Naive thymus-derived CD8-positive, alpha-beta T cell (primary cell): ENCODE data around the gene AP2A2. TPM values are rescaled to one million over a fixed set of nuclear protein-coding genes. Genes with fewer than 3 reads are reported as not detected.

Experiments used
- ATAC-seq, 2 donors: fragments of 150-1000 bp; cut with Tn5 transposase in 1 of 2; sonication (Bioruptor Pico), chemical (Tn5 transposase) in 1 of 2; 1 replicate in 1 of 2; 2 replicates in 1 of 2; pipeline ENCODE4 v1.10.0; 2021; ENCODE audit warnings: mild to moderate bottlenecking in 2 of 2, moderate library complexity in 2 of 2
- POLR2A ChIA-PET: fragments of 350-600 bp; sonication (Branson Sonifier 250); formaldehyde crosslinking; loops from one replicate; lab custom pipeline; 2021; ENCODE audit warnings: antibody characterized with exemption; lab: Charles Lee
- DNase-seq, 10 donors: peaks; one replicate each; pipeline versions ENCODE4 v3.0.0 to v3.0.0-alpha.2; 2020 to 2022
- H3K27ac Mint-ChIP-seq, 10 donors: one replicate each; pipeline ENCODE4 v1.8.0; 2020 to 2022; ENCODE audit warnings: mild to moderate bottlenecking in 10 of 10, mixed read lengths in 10 of 10, moderate library complexity in 4 of 10, inconsistent platforms in 1 of 10
- H3K27me3 Mint-ChIP-seq, 5 donors: one replicate each; pipeline ENCODE4 v1.8.0; 2021 to 2022; ENCODE audit warnings: mixed read lengths in 5 of 5
- H3K36me3 Mint-ChIP-seq, 3 donors: one replicate each; pipeline ENCODE4 v1.8.0; 2020 to 2022; ENCODE audit warnings: mixed read lengths in 3 of 3, mild to moderate bottlenecking in 2 of 3, inconsistent platforms in 1 of 3
- H3K4me1 Mint-ChIP-seq, 4 donors: one replicate each; pipeline ENCODE4 v1.8.0; 2021 to 2022; ENCODE audit warnings: mixed read lengths in 4 of 4
- H3K4me3 Mint-ChIP-seq, 10 donors: one replicate each; pipeline ENCODE4 v1.8.0; 2020 to 2022; ENCODE audit warnings: mild to moderate bottlenecking in 10 of 10, mixed read lengths in 10 of 10, moderate library complexity in 6 of 10, inconsistent platforms in 1 of 10
- H3K9me3 Mint-ChIP-seq, 9 donors: one replicate each; pipeline ENCODE4 v1.8.0; 2020 to 2022; ENCODE audit warnings: mixed read lengths in 9 of 9, mild to moderate bottlenecking in 3 of 9, inconsistent platforms in 1 of 9, moderate library complexity in 1 of 9
- polyA plus RNA-seq, 3 donors: library from polyadenylated mRNA; unstranded; fragments of 300-500 nt; fragmentation: Illumina TruSeq; gene quantifications; one replicate each; pipeline ENCODE4 v1.2.3, GENCODE V29; 2021
- total RNA-seq, 8 experiments: library from RNA in 2 of 8; stranded (reverse) in 2 of 8; gene quantifications; one replicate each; pipeline ENCODE4 v1.2.3 and lab custom pipeline; 2021 to 2026

AP2A2 gene
- total RNA-seq = 10 to 100 TPM; 77.8 to 80.8 TPM
- 10 to 100 TPM in 2 of 3 donors, 1 to 10 TPM in 1; 8.2 to 13.9 (median 11.6) TPM for polyA plus RNA-seq
- 48.5 to 92.0 (median 83.6) reads per million in 6 experiments for total RNA-seq (lab: John Stamatoyannopoulos, UW)

DNA sequence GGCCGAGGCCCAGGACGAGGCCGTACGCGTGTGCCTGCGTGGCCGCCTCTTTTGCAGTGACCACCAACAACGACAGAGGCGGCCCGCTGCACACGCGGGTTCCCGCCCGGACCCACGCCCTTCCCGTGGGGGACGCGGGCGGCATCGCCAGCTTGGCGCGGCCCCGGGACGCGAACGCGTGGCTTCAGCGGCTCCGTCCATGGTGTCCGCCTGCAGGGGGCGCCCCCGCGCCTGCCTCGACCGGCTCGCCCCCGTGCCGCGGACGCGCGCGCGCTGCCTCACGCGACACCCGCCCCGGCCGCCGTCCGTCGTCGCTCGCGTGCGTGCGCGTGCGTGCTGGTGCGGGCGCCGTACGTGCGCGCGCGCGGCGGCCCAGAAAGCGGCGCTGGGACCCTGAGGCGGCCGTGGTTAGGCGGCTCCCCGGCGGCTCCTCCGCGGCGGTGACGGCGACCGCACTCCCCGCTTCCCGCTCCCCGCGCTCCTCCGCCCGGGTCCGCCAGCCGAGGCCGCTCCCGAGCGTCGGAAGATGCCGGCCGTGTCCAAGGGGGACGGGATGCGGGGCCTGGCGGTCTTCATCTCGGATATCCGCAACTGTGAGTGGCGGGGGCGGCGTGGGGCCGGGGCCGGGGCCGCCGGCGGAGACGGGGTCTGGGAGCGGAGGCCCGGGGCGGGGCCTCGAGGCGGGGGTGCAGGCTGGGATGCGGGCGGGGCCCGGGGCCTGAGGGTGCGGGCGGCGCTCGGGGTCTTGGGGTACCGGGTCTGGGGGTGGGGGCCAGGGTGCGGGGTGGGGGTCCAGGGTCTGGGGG is at the start of gene AP2A2:
TSS of gene AP2A2 (plus strand) at position 375 of the 806 bp plus-strand sequence. CDS start at position 527, 152 bp downstream.
- POLR2A ChIA-PET = interaction anchor here (1.2 to 2.6 kb wide), 4 partner anchors 10 to 82 kb away, joined by 3 to 13 read pairs (median 6); partner anchors contain the start of gene CHID1
- peak; percentile 83 to 99 (median 92) for DNase-seq
- H3K4me3 Mint-ChIP-seq = peak within 1 kb of the TSS; percentile 79 to 94 (median 86)

GRCh38 chr11:876545-876944 is 49.1 kb upstream of the AP2A2 start:
- H3K36me3 Mint-ChIP-seq = peaks cover 0 to 22% (median 5%) of the 10 kb centered on the region in 3 donors
- H3K27me3 Mint-ChIP-seq = no peaks in the 10 kb centered on the region
- no peak for ATAC-seq
- no peak overlapping the region for H3K4me3 Mint-ChIP-seq
- no peaks in the 10 kb centered on the region for H3K9me3 Mint-ChIP-seq
- peaks cover 0 to 6% (median 0%) of the 10 kb centered on the region in 4 donors for H3K4me1 Mint-ChIP-seq
- POLR2A ChIA-PET = no interaction called here
- H3K27ac Mint-ChIP-seq = no peak overlapping the region
- DNase-seq = no peak

More for the DNA sequence above, at the start of gene AP2A2:
- H3K36me3 Mint-ChIP-seq = peaks cover 0 to 11% (median 0%) of the 10 kb centered on the region in 3 donors
- no peaks in the 10 kb centered on the region for H3K9me3 Mint-ChIP-seq
- peak within 1 kb of the TSS; percentile 81 to 96 (median 92) for H3K27ac Mint-ChIP-seq
- ATAC-seq = peak; percentile 74 to 77
- no peaks in the 10 kb centered on the region for H3K27me3 Mint-ChIP-seq
- H3K4me1 Mint-ChIP-seq = peaks cover 8 to 44% (median 35%) of the 10 kb centered on the region in 4 donors

GRCh38 chr11:877565-877964 is 48.1 kb upstream of the AP2A2 start:
- POLR2A ChIA-PET = no interaction called here
- peak overlapping the region in 2 of 10 donors; percentile 24 to 37 for H3K27ac Mint-ChIP-seq
- peaks cover 0 to 32% (median 9%) of the 10 kb centered on the region in 3 donors for H3K36me3 Mint-ChIP-seq

DNA sequence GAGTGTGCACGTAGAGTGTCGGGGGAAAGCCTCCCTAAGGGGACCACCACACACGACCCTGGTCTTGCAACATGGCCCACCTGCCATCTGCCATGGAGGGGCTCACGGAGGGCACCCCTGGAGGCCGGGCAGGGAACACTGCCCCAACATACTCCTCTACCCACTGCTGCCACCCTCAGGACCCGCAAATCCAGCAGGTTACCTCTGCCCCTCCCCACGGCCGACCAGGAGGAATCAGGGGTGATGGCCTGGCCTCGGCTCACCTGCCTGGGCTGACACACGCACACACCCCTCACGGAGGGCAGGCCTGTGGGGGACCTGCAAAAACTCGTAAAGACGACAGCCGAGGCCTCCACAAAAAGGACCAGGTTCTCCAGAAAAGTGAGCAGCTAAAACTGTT is 45.2 kb upstream of the AP2A2 start:
- Mint-ChIP-seq H3K4me1 (peaks cover 0 to 5% (median 0%) of the 10 kb centered on the region in 4 donors), H3K36me3 (peaks cover 0 to 30% (median 6%) of the 10 kb centered on the region in 3 donors), H3K27ac (peak overlapping the region in 1 of 10 donors; percentile 40), H3K9me3 (no peaks in the 10 kb centered on the region), H3K27me3 (no peaks in the 10 kb centered on the region), H3K4me3 (no peak overlapping the region)
- DNase-seq (no peak), ATAC-seq (no peak)
- POLR2A ChIA-PET = no interaction called here

More at GRCh38 chr11:877565-877964, 48.1 kb upstream of the AP2A2 start:
- ATAC-seq = peak in 1 of 2 donors; percentile 28
- no peak overlapping the region for H3K4me3 Mint-ChIP-seq
- no peaks in the 10 kb centered on the region for H3K27me3 Mint-ChIP-seq
- H3K4me1 Mint-ChIP-seq = peaks cover 0 to 7% (median 0%) of the 10 kb centered on the region in 4 donors
- H3K9me3 Mint-ChIP-seq = no peaks in the 10 kb centered on the region
- DNase-seq = peak in 1 of 10 donors; percentile 4

DNA sequence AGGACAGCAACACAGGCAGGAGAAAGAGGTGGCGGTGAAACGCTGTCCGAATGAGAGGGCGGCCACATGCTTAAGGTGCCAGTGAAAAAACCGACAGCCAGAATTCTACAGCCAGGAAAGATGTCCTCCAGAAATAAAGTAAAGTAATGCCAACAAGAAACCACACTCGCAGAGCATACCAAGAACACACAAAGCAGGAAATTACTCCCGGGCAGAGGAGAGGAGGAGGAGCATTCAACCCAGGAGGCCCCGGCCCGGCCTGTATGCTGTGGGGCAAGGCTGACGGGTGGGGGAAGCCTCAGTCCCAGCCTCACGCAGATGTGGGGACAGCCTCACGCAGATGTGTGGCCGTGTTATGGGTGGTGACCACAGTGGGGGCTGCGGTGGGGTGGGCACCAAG is 43.1 kb upstream of the AP2A2 start:
- POLR2A ChIA-PET = no interaction called here
- DNase-seq (no peak), ATAC-seq (no peak)
- Mint-ChIP-seq H3K4me1 (peaks cover 0 to 8% (median 1%) of the 10 kb centered on the region in 4 donors), H3K27me3 (no peaks in the 10 kb centered on the region), H3K4me3 (no peak overlapping the region), H3K9me3 (no peaks in the 10 kb centered on the region), H3K36me3 (peaks cover 0 to 31% (median 6%) of the 10 kb centered on the region in 3 donors), H3K27ac (peak overlapping the region in 2 of 10 donors; percentile 0 to 82)

- H3K27ac Mint-ChIP-seq = no peak overlapping the region
These were observed 42.1 kb upstream of the AP2A2 start for GRCh38 chr11:883527-883926.

DNA sequence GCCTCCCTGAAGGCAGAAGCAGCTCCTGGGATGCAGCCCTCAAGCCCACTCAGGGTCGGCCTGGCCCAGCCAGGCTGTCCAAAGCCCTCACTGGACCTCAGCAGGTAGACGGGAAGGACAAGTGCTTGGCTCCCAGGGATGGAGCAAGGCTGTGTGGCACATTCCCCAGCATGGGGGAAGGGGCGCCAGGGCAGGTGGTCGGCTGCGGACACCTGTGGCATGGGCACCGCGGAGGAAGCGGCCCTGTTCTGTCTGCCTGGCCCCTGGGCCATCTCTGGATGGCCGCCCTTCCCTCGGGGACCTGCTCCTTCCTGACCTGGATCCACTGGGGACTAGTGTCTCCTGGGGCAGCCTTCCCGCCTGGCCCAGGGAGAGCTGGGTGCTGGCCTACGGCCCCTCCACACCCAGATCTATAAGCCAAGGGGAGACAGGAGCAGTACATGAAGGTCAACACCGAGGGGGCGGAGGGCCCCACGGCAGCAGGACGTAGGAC is 41.0 kb upstream of the AP2A2 start:
- POLR2A ChIA-PET = no interaction called here
- Mint-ChIP-seq H3K4me3 (no peak overlapping the region), H3K9me3 (no peaks in the 10 kb centered on the region), H3K36me3 (peaks cover 0 to 29% (median 4%) of the 10 kb centered on the region in 3 donors), H3K27me3 (no peaks in the 10 kb centered on the region), H3K27ac (no peak overlapping the region), H3K4me1 (peaks cover 0 to 10% (median 4%) of the 10 kb centered on the region in 4 donors)
- ATAC-seq = no peak
- no peak for DNase-seq

More at GRCh38 chr11:883527-883926, 42.1 kb upstream of the AP2A2 start:
- Mint-ChIP-seq H3K4me1 (peaks cover 0 to 9% (median 1%) of the 10 kb centered on the region in 4 donors), H3K36me3 (peaks cover 0 to 29% (median 4%) of the 10 kb centered on the region in 3 donors), H3K9me3 (no peaks in the 10 kb centered on the region), H3K4me3 (no peak overlapping the region), H3K27me3 (no peaks in the 10 kb centered on the region)
- ATAC-seq (no peak), DNase-seq (no peak)
- POLR2A ChIA-PET = no interaction called here

DNA sequence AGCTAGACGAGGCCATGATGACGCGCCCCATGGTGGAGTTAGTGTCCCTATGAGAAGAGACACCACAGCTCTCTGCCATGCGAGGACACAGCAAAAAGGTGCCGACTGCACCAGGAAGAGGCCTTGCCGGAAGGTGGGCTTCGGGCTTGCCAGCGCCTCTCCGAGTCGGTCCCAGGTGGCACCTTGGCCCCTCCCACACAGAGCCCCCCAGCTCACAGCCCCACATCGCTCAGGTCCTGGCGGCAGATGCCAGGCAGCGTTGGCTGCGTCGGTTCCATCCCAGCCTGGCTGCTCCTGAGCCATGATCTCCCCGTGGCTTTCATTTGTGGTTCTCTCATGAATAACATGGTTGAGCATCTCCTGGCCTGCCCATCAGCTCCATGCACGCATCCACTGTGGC is 39.1 kb upstream of the AP2A2 start:
- no peak overlapping the region for H3K4me3 Mint-ChIP-seq
- peaks cover 0 to 19% (median 4%) of the 10 kb centered on the region in 3 donors for H3K36me3 Mint-ChIP-seq
- POLR2A ChIA-PET = no interaction called here
- no peaks in the 10 kb centered on the region for H3K27me3 Mint-ChIP-seq
- no peak for ATAC-seq
- no peak for DNase-seq
- no peaks in the 10 kb centered on the region for H3K9me3 Mint-ChIP-seq
- peaks cover 0 to 10% (median 5%) of the 10 kb centered on the region in 4 donors for H3K4me1 Mint-ChIP-seq
- no peak overlapping the region for H3K27ac Mint-ChIP-seq

DNA sequence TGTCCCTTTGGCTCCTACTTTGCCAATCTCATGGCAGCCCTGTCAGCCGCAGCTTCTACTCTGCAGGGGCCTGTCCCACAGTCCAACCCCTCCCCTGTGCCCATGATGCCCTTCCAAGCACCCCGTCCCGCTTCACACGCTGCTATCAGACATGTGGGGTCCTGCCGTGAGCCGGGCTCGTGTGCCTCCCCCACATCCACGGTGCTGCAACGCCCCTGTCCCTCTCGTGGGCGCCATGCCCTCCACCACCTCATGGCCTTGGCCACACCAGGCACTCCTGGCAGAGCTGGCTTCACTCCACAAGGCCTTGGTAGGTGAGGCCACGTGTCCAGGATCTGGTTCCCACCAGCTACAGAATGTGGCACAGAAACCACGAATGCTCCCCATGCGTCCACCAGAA is 38.1 kb upstream of the AP2A2 start:
- POLR2A ChIA-PET = interaction anchor here (0.6 kb wide), 1 partner anchor 26 kb away, joined by 3 read pairs; no protein-coding TSS in a partner anchor
- no peak for DNase-seq
- H3K27ac Mint-ChIP-seq = peak overlapping the region in 2 of 10 donors; percentile 61 to 78
- H3K27me3 Mint-ChIP-seq = no peaks in the 10 kb centered on the region
- peaks cover 0 to 9% (median 5%) of the 10 kb centered on the region in 4 donors for H3K4me1 Mint-ChIP-seq
- no peak overlapping the region for H3K4me3 Mint-ChIP-seq
- no peak for ATAC-seq
- H3K36me3 Mint-ChIP-seq = peaks cover 0 to 9% (median under 1%) of the 10 kb centered on the region in 3 donors
- H3K9me3 Mint-ChIP-seq = no peaks in the 10 kb centered on the region

DNA sequence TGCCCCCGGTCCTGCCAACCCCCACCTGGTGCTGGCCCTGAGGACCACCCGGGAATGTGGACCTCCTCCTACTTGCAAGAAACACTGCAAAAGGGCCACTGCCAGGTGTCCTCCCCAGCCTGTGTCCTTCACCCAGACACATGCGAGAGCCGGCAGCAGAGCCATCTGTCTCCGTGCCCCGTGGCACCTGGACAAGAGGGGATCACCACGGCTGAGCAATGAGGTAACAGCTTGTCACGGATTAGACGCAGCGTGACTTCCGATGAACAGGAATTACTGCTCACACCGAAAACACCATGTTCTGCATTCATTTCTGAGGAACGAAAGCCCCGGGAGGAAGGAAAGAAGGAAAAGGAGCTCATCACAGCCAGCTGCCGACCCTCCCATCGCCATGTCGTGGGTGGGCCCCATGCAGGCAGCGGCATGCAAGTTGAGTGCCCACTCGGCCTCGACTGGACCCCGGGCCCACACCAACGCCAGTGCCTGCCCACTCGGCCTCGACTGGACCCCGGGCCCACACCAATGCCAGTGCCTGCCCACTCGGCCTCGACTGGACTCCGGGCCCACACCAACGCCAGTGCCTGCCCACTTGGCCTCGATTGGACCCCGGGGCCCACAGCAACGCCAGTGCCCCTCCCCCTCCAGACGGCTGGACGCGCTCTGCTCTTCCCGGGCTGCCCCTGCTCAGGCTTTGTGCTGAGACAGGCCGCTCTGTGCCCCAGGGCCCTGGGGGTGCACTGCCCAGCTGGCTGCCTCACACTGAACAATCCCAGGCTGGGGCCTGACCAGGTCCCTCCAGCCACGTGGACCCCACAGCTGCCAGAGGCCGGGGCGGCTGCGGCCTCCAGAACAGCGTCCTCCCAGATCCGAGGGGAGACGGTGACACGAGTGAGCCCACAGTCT is 37.1 kb upstream of the AP2A2 start:
- ATAC-seq = no peak
- Mint-ChIP-seq H3K27ac (peak overlapping the region in 1 of 10 donors; percentile 33), H3K36me3 (peaks cover 0 to 9% (median 0%) of the 10 kb centered on the region in 3 donors), H3K4me3 (no peak overlapping the region), H3K9me3 (no peaks in the 10 kb centered on the region), H3K27me3 (no peaks in the 10 kb centered on the region), H3K4me1 (peaks cover 0 to 9% (median 5%) of the 10 kb centered on the region in 4 donors)
- DNase-seq = no peak
- POLR2A ChIA-PET = no interaction called here

DNA sequence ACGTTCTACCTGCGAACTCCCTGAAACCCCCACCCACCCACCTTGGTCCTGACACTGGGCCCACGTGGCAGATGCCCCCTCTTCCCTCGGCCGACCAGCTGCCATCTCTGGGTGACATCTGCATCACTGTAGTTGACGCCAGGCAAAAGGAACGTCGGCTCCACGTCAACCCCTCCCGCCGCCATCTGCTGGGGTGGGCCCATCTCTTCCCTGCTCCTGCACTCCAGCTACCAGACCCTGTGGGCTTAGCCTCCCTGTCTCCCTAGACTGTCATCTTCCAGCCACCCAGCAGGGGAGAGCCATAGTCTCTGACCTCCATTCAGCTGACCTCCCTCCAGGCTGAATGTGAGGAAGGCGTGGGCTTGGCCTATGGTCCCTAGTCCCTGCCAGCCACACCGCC is 36.4 kb upstream of the AP2A2 start:
- Mint-ChIP-seq H3K27ac (peak overlapping the region in 1 of 10 donors; percentile 53), H3K36me3 (peaks cover 0 to 9% (median 0%) of the 10 kb centered on the region in 3 donors), H3K27me3 (no peaks in the 10 kb centered on the region), H3K4me3 (no peak overlapping the region), H3K4me1 (peaks cover 0 to 10% (median 5%) of the 10 kb centered on the region in 4 donors), H3K9me3 (no peaks in the 10 kb centered on the region)
- POLR2A ChIA-PET = no interaction called here
- DNase-seq (no peak), ATAC-seq (no peak)
